Activated CD4-positive, alpha-beta T cell treated with anti-CD3 and anti-CD28 coated beads, Interleukin-2, amount 50 U/mL, for 4 hours (primary cell): Measurements from ENCODE around the gene CGNL1.

ENCODE experiments used
- DNase-seq, 2 experiments: peaks; one replicate each; pipeline ENCODE4 v3.0.0-alpha.2; 2020

CGNL1 gene

GRCh38 chr15:57385923-57386390, 9.7 kb downstream of the CGNL1 start:
- DNase-seq = no peak

- DNase-seq = no peak
Measured at GRCh38 chr15:57386976-57387375, 10.7 kb downstream of the CGNL1 start.

- no peak for DNase-seq
Measured at GRCh38 chr15:57387564-57388076, 11.3 kb downstream of the CGNL1 start.

GRCh38 chr15:57388464-57388863, 12.2 kb downstream of the CGNL1 start:
- no peak for DNase-seq

GRCh38 chr15:57389991-57390390, 13.7 kb downstream of the CGNL1 start:
- no peak for DNase-seq

GRCh38 chr15:57390583-57390982, 14.3 kb downstream of the CGNL1 start:
- no peak for DNase-seq

GRCh38 chr15:57391537-57391936, 15.2 kb downstream of the CGNL1 start:
- no peak for DNase-seq

- no peak for DNase-seq
Measured at GRCh38 chr15:57393061-57393460, 16.8 kb downstream of the CGNL1 start.

GRCh38 chr15:57395292-57395691, 19.0 kb downstream of the CGNL1 start:
- DNase-seq = no peak

GRCh38 chr15:57398336-57398735, 22.0 kb downstream of the CGNL1 start:
- DNase-seq = no peak

- DNase-seq = no peak
Measured at GRCh38 chr15:57401546-57401945, 25.2 kb downstream of the CGNL1 start.

GRCh38 chr15:57403017-57403416, 26.7 kb downstream of the CGNL1 start:
- no peak for DNase-seq

- no peak for DNase-seq
Measured at GRCh38 chr15:57403566-57404325, 27.4 kb downstream of the CGNL1 start.

- no peak for DNase-seq
Measured at GRCh38 chr15:57405133-57405532, 28.8 kb downstream of the CGNL1 start.

- no peak for DNase-seq
Measured at GRCh38 chr15:57406062-57406772, 29.9 kb downstream of the CGNL1 start.

- DNase-seq = no peak
Measured at GRCh38 chr15:57410373-57410772, 34.1 kb downstream of the CGNL1 start.

- no peak for DNase-seq
Measured at GRCh38 chr15:57411945-57412768, 35.9 kb downstream of the CGNL1 start.

GRCh38 chr15:57415602-57416001, 39.3 kb downstream of the CGNL1 start:
- no peak for DNase-seq

GRCh38 chr15:57418635-57419034, 42.3 kb downstream of the CGNL1 start:
- DNase-seq = no peak

GRCh38 chr15:57419335-57419734, 43.0 kb downstream of the CGNL1 start:
- no peak for DNase-seq

- no peak for DNase-seq
Measured at GRCh38 chr15:57421110-57421509, 44.8 kb downstream of the CGNL1 start.

- no peak for DNase-seq
Measured at GRCh38 chr15:57421551-57421950, 45.2 kb downstream of the CGNL1 start.

GRCh38 chr15:57422113-57422754, 45.9 kb downstream of the CGNL1 start:
- no peak for DNase-seq
